Fibroblast of skin of left quadriceps (primary cell): ENCODE measurements around the gene GTPBP6.
"Not testable (repeated sequence)": the region's sequence is repeated elsewhere in the genome, so short reads cannot be mapped to it uniquely, and the experiment has no call there.

ENCODE experiments used
- DNase-seq, 2 experiments: peaks; one replicate each; pipeline ENCODE4 v3.0.0-alpha.2; 2013; ENCODE audit warnings: low read depth in 2 of 2

GTPBP6 gene

GRCh38 chrX:335758-336155 is 17.2 kb upstream of the GTPBP6 start:
- DNase-seq = no peak

GRCh38 chrX:334971-335757 is 16.6 kb upstream of the GTPBP6 start:
- DNase-seq = no peak

DNA sequence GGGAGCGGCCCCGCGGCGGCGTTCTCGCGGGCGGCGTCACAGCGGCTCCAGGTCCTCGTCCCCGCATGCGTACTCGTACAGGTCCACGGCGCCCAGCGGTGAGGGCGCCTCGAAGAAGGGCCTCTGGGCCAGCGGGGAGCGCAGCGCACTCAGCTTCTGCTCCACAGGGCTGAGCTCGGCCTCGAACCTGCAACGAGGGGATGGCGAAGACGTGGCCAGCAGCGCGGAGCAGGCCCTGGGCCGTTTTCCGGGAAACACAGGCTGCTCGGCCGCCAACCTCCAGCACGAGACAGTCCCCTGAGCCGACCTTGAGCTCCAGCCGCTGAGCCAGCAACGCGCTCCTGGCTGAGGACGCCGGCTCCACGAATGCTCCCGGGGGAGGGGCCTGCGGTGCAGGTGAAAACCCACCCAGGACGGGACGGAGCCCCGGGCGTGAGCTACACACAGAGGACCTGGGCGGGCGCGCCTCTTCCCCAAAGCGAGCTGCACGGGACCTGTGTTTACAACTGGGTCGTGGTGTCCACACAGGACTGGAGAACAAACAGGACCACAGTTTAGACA is 15.8 kb upstream of the GTPBP6 start:
- DNase-seq = no peak

GRCh38 chrX:333611-334311 is 15.2 kb upstream of the GTPBP6 start:
- DNase-seq = no peak

DNA sequence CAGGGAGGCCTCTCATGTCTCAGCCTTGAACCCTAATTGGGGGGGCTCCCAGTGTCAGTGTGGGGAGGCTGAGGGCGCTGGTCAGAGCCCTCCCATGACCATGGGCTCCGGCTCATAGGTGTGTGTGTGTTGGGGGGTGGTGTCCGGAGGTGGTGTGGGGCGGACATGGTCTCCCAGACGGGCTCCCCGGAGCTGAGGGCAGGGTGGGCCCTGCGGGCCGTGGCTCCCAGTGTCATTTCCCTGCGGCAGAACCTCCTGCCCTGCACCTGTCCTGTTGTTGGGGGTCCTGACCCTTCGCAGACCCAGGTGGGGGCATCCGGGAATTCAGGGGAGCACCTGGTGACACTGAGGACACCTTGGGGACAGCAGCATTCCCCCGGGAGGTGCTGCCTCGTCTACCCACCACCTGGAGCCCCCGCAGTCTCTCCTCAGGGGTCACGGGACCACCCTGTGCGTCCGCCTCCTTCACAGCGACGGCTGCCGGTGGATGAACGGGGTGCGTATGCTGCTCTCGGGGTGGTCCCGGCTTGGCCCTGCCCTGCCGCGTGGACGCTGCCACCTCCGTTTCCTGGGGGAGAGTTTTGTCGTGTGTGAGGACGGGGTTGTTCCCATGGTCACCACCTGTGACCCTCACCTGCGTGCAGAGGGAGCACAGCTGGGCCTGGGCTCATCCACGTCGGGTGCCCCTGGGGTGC is 14.5 kb upstream of the GTPBP6 start:
- DNase-seq = no peak

- DNase-seq = no peak
Measured at GRCh38 chrX:332496-332860, 13.9 kb upstream of the GTPBP6 start.

GRCh38 chrX:331825-332495 is 13.4 kb upstream of the GTPBP6 start:
- no peak for DNase-seq

- DNase-seq = no peak
Measured at GRCh38 chrX:331151-331824, 12.7 kb upstream of the GTPBP6 start.

DNA sequence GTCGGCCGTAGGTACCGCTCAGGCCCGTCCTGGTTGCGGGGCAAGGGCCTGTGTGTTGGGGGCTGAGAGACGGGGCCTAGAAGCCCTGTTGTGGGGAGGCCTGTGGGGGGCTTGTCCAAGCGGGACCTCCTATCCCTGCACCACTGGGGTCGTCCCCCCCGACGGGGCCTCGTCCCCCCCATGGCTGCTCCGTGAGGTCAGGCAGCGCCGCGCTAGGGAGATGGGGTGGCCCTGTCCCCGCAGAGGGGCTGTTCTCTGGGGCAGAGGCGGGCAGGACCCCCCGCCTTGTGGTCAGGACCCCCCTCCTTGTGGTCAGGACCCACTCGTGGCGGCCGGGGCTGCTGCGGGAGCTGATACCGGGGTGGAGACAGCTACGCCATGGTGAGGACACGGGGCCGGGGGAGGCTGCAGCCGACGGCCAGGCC is 12.1 kb upstream of the GTPBP6 start:
- no peak for DNase-seq

DNA sequence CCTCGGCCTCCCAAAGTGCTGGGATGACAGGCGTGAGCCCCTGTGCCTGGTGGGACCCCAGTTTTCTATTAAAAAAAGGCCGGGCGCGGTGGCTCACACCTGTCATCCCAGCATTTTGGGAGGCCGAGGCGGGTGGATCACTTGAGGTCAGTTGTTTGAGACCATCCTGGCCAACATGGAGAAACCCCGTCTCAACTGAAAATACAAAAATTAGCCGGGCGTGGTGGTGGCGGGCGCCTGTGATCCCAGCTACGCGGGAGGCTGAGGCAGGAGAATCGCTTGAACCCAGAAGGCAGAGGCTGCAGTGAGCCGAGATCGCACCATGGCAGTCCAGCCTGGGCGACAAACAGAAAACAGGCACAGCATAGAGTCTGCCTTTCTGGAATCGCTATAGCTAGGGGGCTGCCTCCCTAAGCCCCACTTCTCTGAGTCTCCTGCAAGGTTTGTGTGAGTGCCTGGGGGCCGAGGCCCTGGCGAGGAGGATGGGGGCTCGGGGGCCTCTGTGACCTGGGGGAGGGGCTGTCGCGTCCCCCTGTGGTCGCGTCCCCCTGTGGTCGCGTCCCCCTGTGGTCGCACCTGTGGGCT is 11.6 kb upstream of the GTPBP6 start:
- DNase-seq = not testable (repeated sequence)

DNA sequence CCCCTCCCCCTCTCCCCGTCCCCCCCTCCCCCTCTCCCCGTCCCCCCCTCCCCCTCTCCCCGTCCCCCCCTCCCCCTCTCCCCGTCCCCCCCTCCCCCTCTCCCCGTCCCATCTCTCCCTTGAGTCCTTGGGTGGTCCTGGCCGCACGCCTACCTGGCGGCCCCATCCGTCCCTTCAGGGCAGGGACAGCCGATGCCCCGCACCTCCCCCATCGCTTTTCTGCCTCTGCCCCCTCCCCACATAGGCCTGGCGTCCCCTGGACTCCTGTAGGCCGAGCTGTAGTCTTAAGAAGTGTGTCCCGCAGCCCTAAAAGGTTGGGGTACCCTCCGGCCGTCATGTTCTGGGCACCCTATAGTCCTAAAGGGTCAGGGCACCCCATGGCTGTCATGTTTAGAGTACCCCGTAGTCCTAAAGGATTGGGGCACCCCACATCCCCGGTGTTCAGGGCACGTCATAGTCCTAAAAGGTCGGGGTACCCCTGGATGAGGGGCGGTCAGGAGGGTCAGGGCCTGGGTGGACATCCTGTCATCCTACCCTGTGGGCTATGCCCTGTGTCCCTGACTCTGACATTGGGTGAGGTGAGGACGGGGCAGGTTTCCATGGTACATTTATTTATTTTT is 10.8 kb upstream of the GTPBP6 start:
- DNase-seq = no peak

DNA sequence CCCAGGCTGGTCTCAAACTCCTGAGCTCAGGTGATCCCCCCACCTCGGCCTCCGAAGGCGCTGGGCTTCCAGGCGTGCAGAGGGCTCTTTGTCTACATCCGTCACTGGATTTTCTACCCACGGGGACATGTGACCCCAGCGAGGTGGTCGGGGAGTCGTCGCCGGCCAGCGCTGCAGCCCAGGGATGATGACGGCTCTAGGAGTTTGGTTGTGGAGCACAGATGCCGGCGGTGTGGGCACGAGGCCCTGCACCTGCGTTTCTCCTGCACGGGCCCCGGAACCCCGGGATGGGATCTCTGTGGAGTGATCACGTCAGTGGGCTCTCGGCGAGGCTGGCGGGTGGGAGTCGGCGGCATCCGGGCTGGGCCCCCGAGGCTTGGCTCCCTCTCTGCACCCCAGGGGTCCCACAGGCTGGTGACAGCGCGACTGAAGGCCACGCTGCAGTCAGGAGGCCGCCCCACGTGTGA is 9.1 kb upstream of the GTPBP6 start:
- no peak for DNase-seq

DNA sequence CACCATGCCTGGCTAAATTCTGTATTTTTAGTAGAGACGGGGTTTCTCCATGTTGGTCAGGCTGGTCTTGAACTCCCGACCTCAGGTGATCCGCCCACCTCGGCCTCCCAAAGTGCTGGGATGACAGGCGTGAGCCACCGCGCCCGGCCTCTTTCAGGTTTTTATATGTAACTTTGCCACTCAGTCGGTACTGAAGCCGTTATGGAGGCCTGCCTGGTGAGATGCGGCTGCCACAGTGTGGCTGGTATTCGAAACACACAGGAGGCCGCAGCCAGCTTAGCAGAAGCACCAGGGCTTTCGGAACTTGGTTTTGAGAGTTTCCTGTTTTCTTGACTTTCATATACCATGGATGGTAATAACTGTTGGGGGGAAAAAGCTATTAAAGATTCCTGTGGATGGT is 6.1 kb upstream of the GTPBP6 start:
- not testable (repeated sequence) for DNase-seq

DNA sequence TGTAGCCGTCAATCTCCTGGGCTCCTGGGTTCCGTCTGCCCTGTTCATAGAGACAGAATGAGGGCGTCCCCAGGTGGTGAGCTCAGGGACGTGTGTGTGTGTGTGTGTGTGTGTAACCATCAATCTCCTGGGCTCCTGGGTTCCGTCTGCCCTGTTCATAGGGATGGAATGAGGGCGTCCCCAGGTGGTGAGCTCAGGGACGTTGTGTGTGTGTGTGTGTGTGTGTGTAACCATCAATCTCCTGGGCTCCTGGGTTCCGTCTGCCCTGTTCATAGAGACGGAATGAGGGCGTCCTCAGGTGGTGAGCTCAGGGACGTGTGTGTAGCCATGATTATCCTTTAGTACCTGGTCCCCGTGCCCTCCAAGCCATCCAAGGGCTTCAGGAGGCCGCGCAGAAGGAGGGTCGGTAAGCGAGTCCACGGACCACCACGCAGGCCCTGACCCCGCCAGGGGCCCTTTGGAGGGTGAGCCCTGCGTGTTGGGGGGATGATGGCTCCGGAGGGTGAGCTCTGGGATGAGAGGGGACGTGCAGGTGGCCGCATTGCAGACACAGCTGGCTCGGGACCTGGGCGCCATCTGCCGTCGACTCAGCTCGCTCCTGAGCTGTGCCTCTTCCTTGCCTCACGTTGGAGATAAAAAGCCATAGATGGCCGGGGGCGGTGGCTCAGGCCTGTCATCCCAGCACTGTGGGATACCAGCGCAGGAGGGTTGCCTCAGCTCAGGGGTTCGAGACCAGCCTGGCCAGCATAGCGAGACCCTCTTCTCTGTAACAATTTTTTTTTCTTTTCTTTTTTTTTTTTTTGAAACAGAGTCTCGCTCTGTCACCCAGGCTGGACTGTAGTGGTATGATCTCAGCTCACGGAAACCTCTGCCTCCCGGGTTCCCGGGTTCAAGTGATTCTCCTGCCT is 5.4 kb upstream of the GTPBP6 start:
- peak in 1 of 2 experiments; percentile 20 for DNase-seq

DNA sequence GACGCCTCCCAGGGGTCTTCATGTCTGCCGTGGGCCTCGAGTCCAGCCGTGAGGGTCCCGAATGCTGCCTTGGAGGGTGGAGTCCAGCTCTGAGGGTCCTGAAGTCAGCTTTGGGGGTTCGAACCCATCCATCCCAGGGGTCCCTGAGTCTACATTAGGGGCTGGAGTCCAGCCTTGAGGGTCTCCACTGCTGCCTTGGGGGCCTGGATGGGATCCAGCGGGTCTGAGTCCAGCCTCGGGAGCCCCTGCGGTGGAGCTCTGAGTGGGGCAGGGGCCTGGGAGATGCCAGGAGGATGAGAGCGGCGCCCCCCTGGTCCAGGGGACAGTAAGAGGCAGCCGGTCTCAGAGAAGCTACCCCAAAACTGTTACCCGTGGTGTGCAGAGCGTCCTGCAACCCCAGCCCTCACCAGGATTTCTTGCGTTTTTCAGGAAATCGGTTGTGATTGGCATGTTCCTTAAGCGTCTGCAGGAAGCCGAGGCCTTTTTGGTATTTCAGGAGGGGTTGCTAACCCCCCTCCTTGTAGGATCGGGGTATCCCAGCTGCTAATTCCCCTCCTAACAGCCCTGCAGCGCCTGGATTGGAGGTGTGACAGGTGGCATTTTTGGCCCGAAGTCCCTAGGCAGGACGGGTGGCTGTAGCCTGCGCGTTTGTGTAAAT is 1.7 kb upstream of the GTPBP6 start:
- DNase-seq = no peak

GRCh38 chrX:319579-320125 is 1.1 kb upstream of the GTPBP6 start:
- no peak for DNase-seq

DNA sequence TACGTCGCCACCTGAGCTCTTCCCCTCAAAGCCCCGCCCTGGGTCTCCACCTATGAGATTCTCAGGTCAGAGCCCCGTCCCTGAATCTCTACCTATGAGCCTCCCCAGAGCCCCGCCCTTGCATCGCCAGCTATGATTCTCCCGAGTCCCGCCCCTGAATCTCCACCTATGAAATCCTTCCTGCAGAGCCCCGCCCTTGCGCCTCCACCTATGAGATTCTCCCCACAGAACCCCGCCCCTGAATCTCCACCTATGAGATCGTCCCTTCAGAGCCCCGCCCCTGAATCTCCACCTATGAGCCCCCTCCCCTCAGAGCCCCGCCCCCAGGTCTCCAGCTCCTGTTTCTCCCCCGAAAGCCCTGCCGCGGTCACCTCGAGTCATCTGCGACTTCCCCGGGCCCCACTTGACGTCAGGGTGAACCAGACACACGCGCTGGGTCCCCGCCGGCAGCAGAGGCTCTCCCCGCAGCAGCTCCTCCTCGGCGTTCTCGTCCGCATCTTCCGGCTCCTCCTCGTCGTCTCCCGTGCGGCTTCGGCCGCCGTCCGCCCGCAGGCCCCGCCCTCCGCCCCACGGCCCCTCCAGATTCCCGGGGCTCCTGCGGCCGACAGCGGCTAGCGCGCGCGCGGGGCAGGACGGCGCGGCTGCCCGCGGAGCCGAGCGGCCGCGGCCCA is 393 bp downstream of the GTPBP6 start:
- peak; percentile 97 for DNase-seq
